GM12891 (cell line): ENCODE measurements around the gene CRY2.

ENCODE experiments used
- POLR2A ChIP-seq: IDR thresholded peaks from 2 replicates; pipeline ENCODE4 v1.6.1; 2011; ENCODE audit warnings: low read depth, low read length, control low read depth
- SPI1 ChIP-seq: IDR thresholded peaks from 2 replicates; pipeline ENCODE4 v1.6.1; 2011; ENCODE audit warnings: low read depth, low read length, control low read depth

DNA sequence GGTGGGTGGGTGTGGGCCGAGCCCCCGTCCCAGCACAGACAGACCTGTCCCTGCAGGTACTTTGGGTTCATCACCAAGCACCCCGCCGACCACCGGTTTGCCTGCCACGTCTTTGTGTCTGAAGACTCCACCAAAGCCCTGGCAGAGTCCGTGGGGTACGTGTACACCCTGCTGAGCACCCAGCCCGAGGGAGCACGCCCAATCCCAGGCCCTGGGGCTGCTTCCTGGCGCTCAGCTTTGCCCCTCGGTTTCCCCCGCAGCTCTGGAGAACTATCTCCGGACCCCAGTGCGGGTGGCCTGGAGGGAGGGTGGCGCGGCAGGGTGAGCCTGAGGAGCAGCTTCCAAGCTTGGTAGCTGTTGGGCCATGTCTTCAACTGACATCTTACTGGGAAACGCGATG is 57.8 kb downstream of the CRY2 start:
- TF ChIP-seq POLR2A, result no peak
- no peak for TF ChIP-seq SPI1
